Trophoblast cell (in vitro differentiated cells and primary cell): ENCODE results near the gene OR1N2.

Source experiments
- DNase-seq, 2 donors: peaks; one replicate each; pipeline ENCODE4 v3.0.0-alpha.2; 2016
- H2AFZ ChIP-seq: 2 replicates; pipeline ENCODE4 v1.6.1; 2013; ENCODE audit warnings: low read length, moderate library complexity, mild to moderate bottlenecking; ENCODE audit not compliant: insufficient read depth, poor library complexity
- H2AK5ac ChIP-seq: 2 replicates; pipeline ENCODE4 v1.6.1; 2013; ENCODE audit warnings: mild to moderate bottlenecking, low read length
- H2BK120ac ChIP-seq: 2 replicates; pipeline ENCODE4 v1.6.1; 2013; ENCODE audit warnings: low read length, mild to moderate bottlenecking, moderate library complexity; ENCODE audit not compliant: insufficient read depth, poor library complexity
- H2BK12ac ChIP-seq: 2 replicates; pipeline ENCODE4 v1.6.1; 2013; ENCODE audit warnings: mild to moderate bottlenecking, low read length, moderate library complexity
- H2BK5ac ChIP-seq: 2 replicates; pipeline ENCODE4 v1.6.1; 2013; ENCODE audit warnings: low read length, low read depth, moderate library complexity, mild to moderate bottlenecking; ENCODE audit not compliant: poor library complexity
- H3K14ac ChIP-seq: 2 replicates; pipeline ENCODE4 v1.6.1; 2013; ENCODE audit warnings: mild to moderate bottlenecking, low read length
- H3K18ac ChIP-seq: 2 replicates; pipeline ENCODE4 v1.6.1; 2013; ENCODE audit warnings: mild to moderate bottlenecking, low read length
- H3K23ac ChIP-seq: 2 replicates; pipeline ENCODE4 v1.6.1; 2013; ENCODE audit warnings: low read length
- H3K27ac ChIP-seq: 2 replicates; pipeline ENCODE4 v1.5.1; 2013; ENCODE audit warnings: low read depth, mild to moderate bottlenecking, inconsistent platforms, low read length, moderate library complexity
- H3K27me3 ChIP-seq: 2 replicates; pipeline ENCODE4 v1.6.1; 2013; ENCODE audit warnings: inconsistent platforms, mild to moderate bottlenecking, low read length, moderate library complexity; ENCODE audit not compliant: insufficient read depth
- H3K36me3 ChIP-seq, 2 experiments: 1 replicate in 1 of 2; 2 replicates in 1 of 2; pipeline ENCODE4 v1.6.1; 2013; ENCODE audit warnings: low read length in 2 of 2, mild to moderate bottlenecking in 2 of 2, moderate library complexity in 1 of 2; ENCODE audit not compliant: insufficient read depth in 2 of 2, control insufficient read depth in 1 of 2
- H3K4ac ChIP-seq: 2 replicates; pipeline ENCODE4 v1.6.1; 2013; ENCODE audit warnings: low read depth, mild to moderate bottlenecking, low read length, moderate library complexity
- H3K4me1 ChIP-seq, 2 experiments: 1 replicate in 1 of 2; 2 replicates in 1 of 2; pipeline ENCODE4 v1.6.1; 2013; ENCODE audit warnings: low read length in 2 of 2, mild to moderate bottlenecking in 2 of 2, moderate library complexity in 1 of 2; ENCODE audit not compliant: insufficient read depth in 2 of 2, control insufficient read depth in 1 of 2
- H3K4me2 ChIP-seq: 2 replicates; pipeline ENCODE4 v1.6.1; 2013; ENCODE audit warnings: inconsistent platforms, mild to moderate bottlenecking, low read length, moderate library complexity
- H3K4me3 ChIP-seq: 2 replicates; pipeline ENCODE4 v1.5.1; 2013; ENCODE audit warnings: mild to moderate bottlenecking, low read depth, low read length, inconsistent platforms
- H3K79me1 ChIP-seq: one replicate; pipeline ENCODE4 v1.6.1; 2013; ENCODE audit warnings: low read length
- H3K79me2 ChIP-seq: 2 replicates; pipeline ENCODE4 v1.6.1; 2013; ENCODE audit warnings: low read length, mild to moderate bottlenecking; ENCODE audit not compliant: control insufficient read depth, insufficient read depth, poor library complexity
- H3K9ac ChIP-seq: 2 replicates; pipeline ENCODE4 v1.6.1; 2013; ENCODE audit warnings: mild to moderate bottlenecking, low read length
- H3K9me3 ChIP-seq: 2 replicates; pipeline ENCODE4 v1.6.1; 2013; ENCODE audit warnings: low read depth, mild to moderate bottlenecking, control low read depth, inconsistent platforms, low read length; ENCODE audit not compliant: insufficient read depth
- H4K12ac ChIP-seq: 2 replicates; pipeline ENCODE4 v1.6.1; 2013; ENCODE audit warnings: low read depth, mild to moderate bottlenecking, low read length, moderate library complexity
- H4K8ac ChIP-seq: 2 replicates; pipeline ENCODE4 v1.6.1; 2013; ENCODE audit warnings: low read depth, mild to moderate bottlenecking, low read length, moderate library complexity
- H4K91ac ChIP-seq: one replicate; pipeline ENCODE4 v1.6.1; 2013; ENCODE audit warnings: low read depth, mild to moderate bottlenecking, low read length, moderate library complexity
- WGBS: extraction: QIAGEN DNeasy Blood & Tissue Kit; methylation state at CpG from one replicate; pipeline ENCODE4 v1.1.7; 2013; ENCODE audit warnings: missing lambda C conversion rate; ENCODE audit not compliant: insufficient read length, insufficient coverage; ENCODE audit errors: extremely low coverage; 5-methylcytosine and 5-hydroxymethylcytosine counted together

Gene OR1N2

GRCh38 chr9:122518841-122519240 is 34.1 kb upstream of the OR1N2 start, which contains the start of gene OR1J4:
Gene OR1J4 (plus strand): TSS chr9:122519141. CDS start chr9:122519141, 0 bp downstream.
- Histone ChIP-seq H4K8ac (no peak within 1 kb of the TSS), H2BK5ac (no peak within 1 kb of the TSS), H3K4ac (no peak within 1 kb of the TSS), H4K12ac (no peak within 1 kb of the TSS), H2AK5ac (no peak within 1 kb of the TSS), H3K4me1 (no peaks in the 10 kb centered on the region), H3K27me3 (no peaks in the 10 kb centered on the region), H4K91ac (no peak within 1 kb of the TSS), H3K79me2 (no peaks in the 10 kb centered on the region), H3K79me1 (no peaks in the 10 kb centered on the region), H3K14ac (no peak within 1 kb of the TSS), H3K23ac (no peak within 1 kb of the TSS), H3K36me3 (no peaks in the 10 kb centered on the region), H2BK12ac (no peak within 1 kb of the TSS), H3K27ac (no peak within 1 kb of the TSS), H3K4me2 (no peak within 1 kb of the TSS), H3K4me3 (no peak within 1 kb of the TSS), H3K9ac (no peak within 1 kb of the TSS), H2AFZ (no peak within 1 kb of the TSS), H3K18ac (no peak within 1 kb of the TSS), H2BK120ac (no peak within 1 kb of the TSS), H3K9me3 (peaks cover 22% of the 10 kb centered on the region)
- no CpG with 5 or more reads among the region's 4 CpGs for WGBS
- DNase-seq = no peak

- Histone ChIP-seq H4K12ac (no peak overlapping the region), H2AFZ (no peak overlapping the region), H3K9me3 (peaks cover 22% of the 10 kb centered on the region), H4K8ac (no peak overlapping the region), H3K14ac (no peak overlapping the region), H3K79me1 (no peaks in the 10 kb centered on the region), H3K23ac (no peak overlapping the region), H3K27ac (no peak overlapping the region), H4K91ac (no peak overlapping the region), H3K27me3 (no peaks in the 10 kb centered on the region), H3K36me3 (no peaks in the 10 kb centered on the region), H3K18ac (no peak overlapping the region), H3K79me2 (no peaks in the 10 kb centered on the region), H3K4me1 (no peaks in the 10 kb centered on the region), H3K9ac (no peak overlapping the region), H2AK5ac (no peak overlapping the region), H3K4ac (no peak overlapping the region), H2BK5ac (no peak overlapping the region), H2BK120ac (no peak overlapping the region), H3K4me3 (no peak overlapping the region), H2BK12ac (no peak overlapping the region), H3K4me2 (no peak overlapping the region)
- no peak for DNase-seq
- no CpG with 5 or more reads among the region's 3 CpGs for WGBS
Observed at GRCh38 chr9:122519376-122519775, 33.5 kb upstream of the OR1N2 start.

- no CpG with 5 or more reads among the region's 10 CpGs for WGBS
Observed at GRCh38 chr9:122526602-122527001, 26.3 kb upstream of the OR1N2 start.

GRCh38 chr9:122527193-122527592 is 25.7 kb upstream of the OR1N2 start, which contains the start of gene OR1N1:
Gene OR1N1 (minus strand): TSS chr9:122527293. CDS start chr9:122527293, 0 bp downstream.
- Histone ChIP-seq H3K27me3 (no peaks in the 10 kb centered on the region), H3K36me3 (no peaks in the 10 kb centered on the region), H4K8ac (no peak within 1 kb of the TSS), H2BK120ac (no peak within 1 kb of the TSS), H2AK5ac (no peak within 1 kb of the TSS), H3K27ac (no peak within 1 kb of the TSS), H4K12ac (no peak within 1 kb of the TSS), H3K4me1 (no peaks in the 10 kb centered on the region), H2AFZ (no peak within 1 kb of the TSS), H3K18ac (no peak within 1 kb of the TSS), H3K23ac (no peak within 1 kb of the TSS), H3K4ac (no peak within 1 kb of the TSS), H3K9ac (no peak within 1 kb of the TSS), H3K79me1 (no peaks in the 10 kb centered on the region), H3K14ac (no peak within 1 kb of the TSS), H3K4me3 (no peak within 1 kb of the TSS), H3K79me2 (no peaks in the 10 kb centered on the region), H3K9me3 (peaks cover 13% of the 10 kb centered on the region), H2BK12ac (no peak within 1 kb of the TSS), H3K4me2 (no peak within 1 kb of the TSS), H2BK5ac (no peak within 1 kb of the TSS), H4K91ac (no peak within 1 kb of the TSS)
- WGBS = no CpG with 5 or more reads among the region's 3 CpGs
- DNase-seq = no peak

More at GRCh38 chr9:122526602-122527001, 26.3 kb upstream of the OR1N2 start:
- no peaks in the 10 kb centered on the region for H3K79me1 ChIP-seq
- H4K12ac ChIP-seq = no peak overlapping the region
- no peaks in the 10 kb centered on the region for H3K79me2 ChIP-seq
- H4K91ac ChIP-seq = no peak overlapping the region
- H3K4me1 ChIP-seq = no peaks in the 10 kb centered on the region
- H2AK5ac ChIP-seq = no peak overlapping the region
- H2BK120ac ChIP-seq = no peak overlapping the region
- no peak overlapping the region for H2AFZ ChIP-seq
- no peak overlapping the region for H4K8ac ChIP-seq
- no peaks in the 10 kb centered on the region for H3K27me3 ChIP-seq
- no peak for DNase-seq
- no peak overlapping the region for H2BK12ac ChIP-seq
- H3K18ac ChIP-seq = no peak overlapping the region
- peaks cover 14% of the 10 kb centered on the region for H3K9me3 ChIP-seq
- H3K36me3 ChIP-seq = no peaks in the 10 kb centered on the region
- no peak overlapping the region for H3K27ac ChIP-seq
- H3K4me2 ChIP-seq = no peak overlapping the region
- H2BK5ac ChIP-seq = no peak overlapping the region
- no peak overlapping the region for H3K4me3 ChIP-seq
- no peak overlapping the region for H3K4ac ChIP-seq
- H3K14ac ChIP-seq = no peak overlapping the region
- H3K23ac ChIP-seq = no peak overlapping the region
- H3K9ac ChIP-seq = no peak overlapping the region
